Measurements from ENCODE around the gene MFN1. TPM values are rescaled to one million over a fixed set of nuclear protein-coding genes. Genes with fewer than 3 reads are reported as not detected.

MFN1 gene
- total RNA-seq, 4 donors from 2014 or later, result 43.3 to 45.7 (median 44.6) TPM

- TF ChIP-seq CTCF (IDR thresholded peaks at IDR 0.05) (no peak), POLR2A (IDR thresholded peaks at IDR 0.05) (no peak)
- 94 to 97% methylated on average over 5 of the region's 5 CpGs for WGBS, 2 donors
- Histone ChIP-seq H3K4me3 (replicated peaks in 1 of 3) (no peak overlapping the region), H3K36me3 (peaks cover 30 to 40% of the 10 kb centered on the region in 2 donors), H3K4me1 (no peaks in the 10 kb centered on the region), H3K27ac (no peak overlapping the region), H3K27me3 (no peaks in the 10 kb centered on the region), H3K9me3 (no peaks in the 10 kb centered on the region)
- intact Hi-C loops (cut with DNase I), result no loop called here
- DNase-seq, result no peak
Observed at GRCh38 chr3:179363332-179363731, 15.8 kb downstream of the MFN1 start.

GRCh38 chr3:179369621-179370020 lies 22.1 kb downstream of the MFN1 start:
- H3K9me3 ChIP-seq, result no peaks in the 10 kb centered on the region
- WGBS, 2 donors, result 84 to 98% methylated on average over 1 of the region's 1 CpG
- H3K27ac ChIP-seq, result no peak overlapping the region
- no peak for DNase-seq
- TF ChIP-seq CTCF (IDR thresholded peaks at IDR 0.05), result no peak
- TF ChIP-seq POLR2A (IDR thresholded peaks at IDR 0.05), result no peak
- intact Hi-C loops (cut with DNase I), result no loop called here
- H3K27me3 ChIP-seq, result no peaks in the 10 kb centered on the region
- H3K36me3 ChIP-seq, result peaks cover 12 to 28% of the 10 kb centered on the region in 2 donors
- no peak overlapping the region for H3K4me3 ChIP-seq (replicated peaks in 1 of 3)
- H3K4me1 ChIP-seq, result no peaks in the 10 kb centered on the region

GRCh38 chr3:179373938-179374337 lies 26.4 kb downstream of the MFN1 start:
- no peaks in the 10 kb centered on the region for H3K27me3 ChIP-seq
- H3K36me3 ChIP-seq, result peaks cover 18 to 22% of the 10 kb centered on the region in 2 donors
- no peak overlapping the region for H3K27ac ChIP-seq
- no peaks in the 10 kb centered on the region for H3K4me1 ChIP-seq
- DNase-seq, result no peak
- intact Hi-C loops (cut with DNase I), result no loop called here
- 96 to 97% methylated on average over 6 of the region's 6 CpGs for WGBS, 2 donors
- TF ChIP-seq POLR2A (IDR thresholded peaks at IDR 0.05) (no peak), CTCF (IDR thresholded peaks at IDR 0.05) (no peak)
- no peaks in the 10 kb centered on the region for H3K9me3 ChIP-seq
- no peak overlapping the region for H3K4me3 ChIP-seq (replicated peaks in 1 of 3)

- Histone ChIP-seq H3K36me3 (peaks cover 13 to 32% of the 10 kb centered on the region in 2 donors), H3K4me3 (replicated peaks in 1 of 3) (no peak overlapping the region), H3K4me1 (no peaks in the 10 kb centered on the region), H3K27ac (no peak overlapping the region), H3K9me3 (no peaks in the 10 kb centered on the region), H3K27me3 (no peaks in the 10 kb centered on the region)
- no peak for DNase-seq
- intact Hi-C loops (cut with DNase I), result no loop called here
- no peak for TF ChIP-seq POLR2A (IDR thresholded peaks at IDR 0.05)
- TF ChIP-seq CTCF (IDR thresholded peaks at IDR 0.05), result no peak
- WGBS, 2 donors, result 88 to 96% methylated on average over 12 of the region's 12 CpGs
Observed at GRCh38 chr3:179375091-179375999, 27.8 kb downstream of the MFN1 start.

- H3K4me3 ChIP-seq (replicated peaks in 1 of 3), result no peak overlapping the region
- 94 to 96% methylated on average over 1 of the region's 1 CpG for WGBS, 2 donors
- no peaks in the 10 kb centered on the region for H3K9me3 ChIP-seq
- intact Hi-C loops (cut with DNase I), result no loop called here
- no peak for TF ChIP-seq CTCF (IDR thresholded peaks at IDR 0.05)
- TF ChIP-seq POLR2A (IDR thresholded peaks at IDR 0.05), result no peak
- H3K36me3 ChIP-seq, result peaks cover 13 to 42% of the 10 kb centered on the region in 2 donors
- H3K4me1 ChIP-seq, result no peaks in the 10 kb centered on the region
- H3K27me3 ChIP-seq, result no peaks in the 10 kb centered on the region
- no peak for DNase-seq
- no peak overlapping the region for H3K27ac ChIP-seq
Observed at GRCh38 chr3:179376474-179376873, 29.0 kb downstream of the MFN1 start.
